Endodermal cell (in vitro differentiated cells): Measurements from ENCODE around the gene RECK. TPM values are rescaled to one million over a fixed set of nuclear protein-coding genes. Genes with fewer than 3 reads are reported as not detected.

Experiments used
- DNase-seq: peaks from one replicate; pipeline ENCODE4 v3.0.0-alpha.2; 2017
- H3K27ac ChIP-seq: 2 replicates; pipeline ENCODE4 v1.5.1; 2013; ENCODE audit warnings: mild to moderate bottlenecking, low read depth, low read length, moderate library complexity
- H3K27me3 ChIP-seq: 2 replicates; pipeline ENCODE4 v1.6.1; 2013; ENCODE audit warnings: mild to moderate bottlenecking, low read length, moderate library complexity; ENCODE audit not compliant: insufficient read depth, control insufficient read depth, poor library complexity, severe bottlenecking
- H3K36me3 ChIP-seq: 2 replicates; pipeline ENCODE4 v1.7.0; 2013; ENCODE audit warnings: mild to moderate bottlenecking, low read length, moderate library complexity; ENCODE audit not compliant: control insufficient read depth, insufficient read depth
- H3K4me1 ChIP-seq: one replicate; pipeline ENCODE4 v1.7.0; 2013; ENCODE audit warnings: low read length; ENCODE audit not compliant: control insufficient read depth, insufficient read depth
- H3K4me3 ChIP-seq: 2 replicates; pipeline ENCODE4 v1.5.1; 2013; ENCODE audit warnings: mild to moderate bottlenecking, low read length, moderate library complexity
- H3K9ac ChIP-seq: 2 replicates; pipeline ENCODE4 v1.6.1; 2013; ENCODE audit warnings: mild to moderate bottlenecking, low read length, moderate library complexity; ENCODE audit not compliant: poor library complexity, severe bottlenecking; ENCODE audit errors: extremely low read depth
- H3K9me3 ChIP-seq: 2 replicates; pipeline ENCODE4 v1.6.1; 2013; ENCODE audit warnings: mild to moderate bottlenecking, low read length, moderate library complexity; ENCODE audit not compliant: control insufficient read depth
- H3K27ac Mint-ChIP-seq: 2 replicates; pipeline ENCODE4 v1.8.0; 2020; ENCODE audit warnings: mixed read lengths
- H3K27me3 Mint-ChIP-seq: 2 replicates; pipeline ENCODE4 v1.8.0; 2021; ENCODE audit warnings: mild to moderate bottlenecking, mixed read lengths; ENCODE audit not compliant: insufficient read depth
- H3K36me3 Mint-ChIP-seq: 2 replicates; pipeline ENCODE4 v1.8.0; 2020; ENCODE audit warnings: low read depth, mixed read lengths
- H3K4me1 Mint-ChIP-seq: 2 replicates; pipeline ENCODE4 v1.8.0; 2020; ENCODE audit warnings: mixed read lengths
- H3K4me3 Mint-ChIP-seq: 2 replicates; pipeline ENCODE4 v1.8.0; 2020; ENCODE audit warnings: mild to moderate bottlenecking, moderate library complexity, mixed read lengths
- H3K9me3 Mint-ChIP-seq: 2 replicates; pipeline ENCODE4 v1.8.0; 2020; ENCODE audit warnings: mild to moderate bottlenecking, mixed read lengths
- CTCF ChIP-seq: fragments of 200-600 bp; sonication (generic); conservative IDR thresholded peaks from 2 replicates; pipeline ENCODE4 v1.5.0; 2021; ENCODE audit warnings: antibody characterized with exemption, mild to moderate bottlenecking
- WGBS, 2 experiments: methylation state at CpG; one replicate each; pipeline versions ENCODE4 v1.1.5 to v1.1.7; 2013; ENCODE audit warnings: missing lambda C conversion rate in 2 of 2, mixed read lengths in 1 of 2; ENCODE audit not compliant: insufficient coverage in 1 of 2, insufficient read length in 1 of 2; 5-methylcytosine and 5-hydroxymethylcytosine counted together
- total RNA-seq, 2 donors: library from RNA; stranded (reverse); fragmentation: NEBNext Ultra II Directional in 1 of 2; extraction: Animal tissue kit (Norgen Biotek cat#: 25700) in 1 of 2; gene quantifications; 2 replicates in 1 of 2; 3 replicates in 1 of 2; pipeline ENCODE4 v1.2.1, GENCODE V29; 2021

Gene RECK
- total RNA-seq, 2 donors from 2014 or later, result 11.5 to 16.1 TPM

DNA sequence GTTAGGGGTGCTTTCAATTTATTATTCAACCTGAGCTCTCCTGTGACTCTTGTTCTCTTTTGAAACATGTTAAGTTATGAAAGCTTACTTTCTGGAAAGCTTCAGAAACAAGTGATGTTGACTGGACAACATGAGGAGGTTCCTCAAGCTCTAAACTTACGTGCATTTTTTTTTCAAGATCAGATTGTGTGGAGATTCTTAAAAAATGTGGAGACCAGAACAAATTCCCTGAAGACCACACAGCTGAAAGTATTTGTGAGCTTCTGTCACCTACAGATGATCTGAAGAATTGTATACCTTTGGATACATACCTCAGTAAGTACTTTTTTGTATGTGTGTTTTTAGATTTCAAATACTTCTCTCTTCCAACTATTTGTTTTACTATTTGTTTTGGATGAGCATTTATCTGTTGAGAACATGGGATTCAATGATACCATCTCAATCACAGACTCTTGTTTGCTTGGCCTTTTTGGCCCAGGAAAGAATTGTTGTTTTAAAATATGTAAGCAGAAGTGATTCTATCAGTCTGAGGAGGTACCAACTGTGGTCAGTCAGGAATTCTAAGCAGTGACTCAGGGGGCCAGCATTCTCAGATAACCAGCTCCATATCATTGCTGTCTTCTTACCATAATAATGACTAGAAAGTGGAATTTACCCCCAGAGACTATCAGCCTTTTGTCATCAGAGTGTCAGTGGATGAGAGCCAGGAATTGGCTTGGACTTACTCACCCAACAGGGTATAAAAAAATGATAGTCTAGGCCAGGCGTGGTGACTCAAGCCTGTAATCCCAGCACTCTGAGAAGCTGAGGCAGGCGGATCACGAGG is 65.4 kb downstream of the RECK start:
- H3K27me3 ChIP-seq, result no peaks in the 10 kb centered on the region

DNA sequence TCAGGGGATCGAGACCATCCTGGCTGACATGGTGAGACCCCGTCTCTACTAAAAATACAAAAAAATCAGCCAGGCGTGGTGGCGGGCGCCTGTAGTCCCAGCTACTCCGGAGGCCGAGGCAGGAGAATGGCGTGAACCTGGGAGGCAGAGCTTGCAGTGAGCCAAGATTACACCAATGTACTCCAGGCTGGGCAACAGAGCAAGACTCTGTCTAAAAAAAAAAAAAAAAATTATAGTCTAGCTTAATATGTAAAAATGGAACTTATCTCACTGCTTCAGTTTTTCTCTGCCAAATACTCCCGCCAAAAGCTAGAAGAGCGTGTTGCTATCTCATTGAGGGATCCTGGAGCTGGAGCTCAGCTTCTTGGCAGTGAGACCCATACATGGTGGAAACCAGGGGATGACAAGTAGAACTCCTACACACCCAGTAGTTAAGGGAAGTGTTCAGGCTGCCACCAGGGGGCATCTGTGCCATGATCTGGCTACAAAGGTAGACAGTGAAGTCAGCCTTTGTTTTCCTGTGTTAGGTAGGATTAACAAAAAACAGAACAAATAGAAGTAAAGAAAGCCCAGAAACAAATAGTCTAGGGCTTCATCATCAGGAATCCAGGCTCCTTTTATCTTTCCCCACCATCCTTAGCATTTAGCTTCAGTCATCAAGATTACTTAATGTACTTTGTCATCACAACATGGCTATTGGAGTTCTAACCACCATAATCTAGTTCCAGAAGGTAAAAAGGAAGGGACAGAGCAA is 66.2 kb downstream of the RECK start:
- peak overlapping the region; percentile 81 for H3K27ac Mint-ChIP-seq
- peak; percentile 94 for TF ChIP-seq CTCF
- Histone ChIP-seq H3K4me1 (peaks cover 8% of the 10 kb centered on the region), H3K4me3 (no peak overlapping the region), H3K9ac (no peak overlapping the region), H3K9me3 (no peaks in the 10 kb centered on the region), H3K27ac (peak overlapping the region; percentile 12), H3K27me3 (no peaks in the 10 kb centered on the region), H3K36me3 (peaks cover 2% of the 10 kb centered on the region)
- peak; percentile 93 for DNase-seq
- peaks cover 4% of the 10 kb centered on the region for H3K36me3 Mint-ChIP-seq
- H3K4me3 Mint-ChIP-seq, result no peak overlapping the region
- H3K4me1 Mint-ChIP-seq, result peaks cover 38% of the 10 kb centered on the region
- H3K27me3 Mint-ChIP-seq, result no peaks in the 10 kb centered on the region
- WGBS, 2 experiments, result 87 to 92% methylated on average over 4 to 10 of the region's 10 CpGs
- H3K9me3 Mint-ChIP-seq, result no peaks in the 10 kb centered on the region

More for the DNA sequence above, 65.4 kb downstream of the RECK start:
- TF ChIP-seq CTCF, result no peak
- H3K9me3 Mint-ChIP-seq, result no peaks in the 10 kb centered on the region
- Histone ChIP-seq H3K36me3 (no peaks in the 10 kb centered on the region), H3K9me3 (no peaks in the 10 kb centered on the region), H3K27ac (no peak overlapping the region), H3K4me1 (peaks cover 8% of the 10 kb centered on the region), H3K9ac (no peak overlapping the region), H3K4me3 (peak overlapping the region; percentile 5)
- peak overlapping the region; percentile 83 for H3K27ac Mint-ChIP-seq
- peaks cover 4% of the 10 kb centered on the region for H3K36me3 Mint-ChIP-seq
- peaks cover 38% of the 10 kb centered on the region for H3K4me1 Mint-ChIP-seq
- H3K27me3 Mint-ChIP-seq, result no peaks in the 10 kb centered on the region
- no peak for DNase-seq
- WGBS, 2 experiments, result 90 to 98% methylated on average over 4 of the region's 4 CpGs
- no peak overlapping the region for H3K4me3 Mint-ChIP-seq

DNA sequence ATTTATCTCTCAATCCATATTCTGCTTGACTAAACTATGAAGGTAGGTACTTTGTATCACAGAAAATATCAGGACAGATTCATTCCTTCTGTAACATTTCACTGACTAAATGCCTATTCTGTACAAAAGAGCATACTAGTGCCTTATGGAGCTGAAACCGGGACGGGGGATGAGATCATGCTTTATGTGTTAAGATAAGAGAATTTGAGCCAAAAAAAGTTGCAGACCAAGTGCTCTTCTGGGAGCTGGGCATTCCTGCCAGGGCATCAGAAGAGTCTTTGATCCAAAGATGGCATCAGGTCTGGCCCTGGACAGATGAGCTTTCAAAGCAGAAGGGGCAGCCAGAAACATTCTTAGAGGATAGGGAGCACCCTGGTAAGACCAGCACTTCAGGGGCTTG is 72.4 kb downstream of the RECK start:
- peaks cover 11% of the 10 kb centered on the region for H3K36me3 Mint-ChIP-seq
- H3K4me3 Mint-ChIP-seq, result no peak overlapping the region
- no peak for DNase-seq
- peaks cover 11% of the 10 kb centered on the region for H3K4me1 Mint-ChIP-seq
- Histone ChIP-seq H3K9ac (no peak overlapping the region), H3K36me3 (peaks cover 3% of the 10 kb centered on the region), H3K4me1 (no peaks in the 10 kb centered on the region), H3K9me3 (no peaks in the 10 kb centered on the region), H3K4me3 (no peak overlapping the region), H3K27me3 (no peaks in the 10 kb centered on the region), H3K27ac (no peak overlapping the region)
- no peak overlapping the region for H3K27ac Mint-ChIP-seq
- H3K27me3 Mint-ChIP-seq, result no peaks in the 10 kb centered on the region
- H3K9me3 Mint-ChIP-seq, result no peaks in the 10 kb centered on the region
- 100% methylated on average over 2 of the region's 2 CpGs for WGBS, 2 experiments
- TF ChIP-seq CTCF, result no peak
